K562 (cell line): ENCODE measurements around the gene CALML4. TPM values are rescaled to one million over a fixed set of nuclear protein-coding genes. Genes with fewer than 3 reads are reported as not detected.
"Not testable (repeated sequence)": the region's sequence is repeated elsewhere in the genome, so short reads cannot be mapped to it uniquely, and the experiment has no call there.

Experiments
- ATAC-seq: fragments of 200-7000 bp; cut with Tn5 transposase; 3 replicates; pipeline ENCODE4 v1.9.1; 2020; ENCODE audit warnings: moderate library complexity
- BruUV-seq: library from RNA; stranded (reverse); fragments of 400-500 nt; replicated peaks from 2 replicates; lab custom pipeline; 2021; lab: Mats Ljungman, UMichigan
- CTCF ChIA-PET: fragments of 300-600 bp; formaldehyde crosslinking; extraction: SDS; loops from one replicate; lab custom pipeline; 2021; ENCODE audit warnings: low intra/inter-chr PET ratio; lab: Yijun Ruan, JAX
- POLR2A ChIA-PET: fragments of 300-600, 350-650 bp; sonication (Branson Sonifier 250); formaldehyde crosslinking; extraction: SDS; loops from one replicate; lab custom pipeline; 2021; ENCODE audit warnings: antibody characterized with exemption, inconsistent platforms; lab: Yijun Ruan, JAX
- DNase-seq, 4 experiments: peaks; one replicate each; pipeline versions ENCODE4 v3.0.0 to v3.0.0-alpha.2; 2011 to 2018; ENCODE audit warnings: low spot score in 3 of 4, mixed read lengths in 3 of 4; ENCODE audit errors: extremely low read depth in 1 of 4
- FAIRE-seq: peaks from 2 replicates; lab custom pipeline; 2011; peaks lifted over from hg19 to GRCh38; lab: Jason Lieb, UNC
- H2AFZ ChIP-seq: 2 replicates; pipeline ENCODE4 v1.6.0; 2011; ENCODE audit warnings: low read depth, low read length, control low read depth, inconsistent platforms
- H3K27ac ChIP-seq: fragments of 200-600 bp; 3 replicates; pipeline ENCODE4 v1.8.0; 2011; ENCODE audit warnings: low read depth, mild to moderate bottlenecking, control low read depth, inconsistent platforms, low read length, moderate library complexity, mixed read lengths; ENCODE audit errors: extremely low read depth
- H3K27me3 ChIP-seq, 2 experiments: fragments of 300-600 bp in 1 of 2; 2 replicates in 1 of 2; 3 replicates in 1 of 2; pipeline versions ENCODE4 v1.6.0 to v1.8.0; 2011; ENCODE audit warnings: inconsistent platforms in 2 of 2, low read length in 2 of 2, mild to moderate bottlenecking in 1 of 2, mixed read lengths in 1 of 2, moderate library complexity in 1 of 2; ENCODE audit not compliant: control insufficient read depth in 2 of 2, insufficient read depth in 2 of 2
- H3K36me3 ChIP-seq: fragments of 300-600 bp; 3 replicates; pipeline ENCODE4 v1.8.0; 2011; ENCODE audit warnings: mild to moderate bottlenecking, low read length, inconsistent platforms; ENCODE audit not compliant: control insufficient read depth, insufficient read depth
- H3K4me1 ChIP-seq, 2 experiments: fragments of 200-600 bp in 1 of 2; replicated peaks in 1 of 2; 2 replicates in 1 of 2; 3 replicates in 1 of 2; pipeline versions ENCODE4 v1.5.1 to v1.8.0; 2011; ENCODE audit warnings: inconsistent platforms in 2 of 2, low read length in 2 of 2, mild to moderate bottlenecking in 1 of 2, mixed read lengths in 1 of 2, moderate library complexity in 1 of 2; ENCODE audit not compliant: control insufficient read depth in 2 of 2, insufficient read depth in 2 of 2
- H3K4me2 ChIP-seq: 2 replicates; pipeline ENCODE4 v1.6.1; 2011; ENCODE audit warnings: low read length, control low read depth, inconsistent platforms, mixed read lengths; ENCODE audit not compliant: insufficient read depth
- H3K4me3 ChIP-seq: fragments of 200-600 bp; sonication (generic), shearing (Covaris generic); 2 replicates; pipeline ENCODE4 v1.5.1; 2016; ENCODE audit warnings: control low read depth, inconsistent platforms
- H3K79me2 ChIP-seq: fragments of 200-600 bp; 3 replicates; pipeline ENCODE4 v1.8.0; 2011; ENCODE audit warnings: low read length, inconsistent platforms; ENCODE audit not compliant: control insufficient read depth, insufficient read depth
- H3K9ac ChIP-seq, 2 experiments: 2 replicates each; pipeline versions ENCODE4 v1.6.0 to v1.6.1; 2011; ENCODE audit warnings: low read depth in 2 of 2, low read length in 2 of 2, control low read depth in 1 of 2, inconsistent platforms in 1 of 2, mild to moderate bottlenecking in 1 of 2, mixed read lengths in 1 of 2; ENCODE audit not compliant: insufficient read depth in 1 of 2
- H3K9me1 ChIP-seq: one replicate; pipeline ENCODE4 v1.6.0; 2011; ENCODE audit warnings: inconsistent platforms, mild to moderate bottlenecking, low read length, moderate library complexity; ENCODE audit not compliant: control insufficient read depth, insufficient read depth
- H3K9me3 ChIP-seq: replicated peaks from 2 replicates; pipeline ENCODE4 v1.5.1; 2011; ENCODE audit warnings: low read depth, low read length, inconsistent platforms; ENCODE audit not compliant: control insufficient read depth, insufficient read depth
- H4K20me1 ChIP-seq: replicated peaks from 2 replicates; pipeline ENCODE4 v1.6.1; 2011; ENCODE audit warnings: low read length, inconsistent platforms, mixed read lengths; ENCODE audit not compliant: control insufficient read depth, insufficient read depth
- CCNT2 ChIP-seq: IDR thresholded peaks from 2 replicates; pipeline ENCODE4 v1.6.1; 2011; ENCODE audit warnings: borderline replicate concordance, low read depth, mild to moderate bottlenecking, moderate library complexity, mixed read lengths, low read length; ENCODE audit not compliant: insufficient read length; ENCODE audit errors: extremely low read depth
- HDAC1 ChIP-seq, 2 experiments: fragments of 450-650 bp; IDR thresholded peaks; 2 replicates each; pipeline ENCODE4 v1.6.1; 2016 to 2017; ENCODE audit warnings: inconsistent platforms in 1 of 2, mild to moderate bottlenecking in 1 of 2, moderate library complexity in 1 of 2
- KAT2B ChIP-seq: IDR thresholded peaks from one replicate; pipeline ENCODE4 v1.6.1; 2012; ENCODE audit warnings: low read depth, mild to moderate bottlenecking, control low read depth, inconsistent platforms, low read length, moderate library complexity
- KDM4B ChIP-seq, 2 experiments: fragments of 450-650 bp in 1 of 2; sonication (generic) in 1 of 2; IDR thresholded peaks; 2 replicates each; pipeline ENCODE4 v1.6.1; 2016 to 2017; ENCODE audit warnings: borderline replicate concordance in 2 of 2, antibody characterized with exemption in 1 of 2, low read depth in 1 of 2, mild to moderate bottlenecking in 1 of 2
- MNT ChIP-seq, 2 experiments: fragments of 450-650 bp; conservative IDR thresholded peaks; 2 replicates each; pipeline ENCODE4 v1.6.1; 2017; ENCODE audit warnings: mild to moderate bottlenecking in 2 of 2, moderate library complexity in 2 of 2
- NCOA1 ChIP-seq: fragments of 450-650 bp; IDR thresholded peaks from 2 replicates; pipeline ENCODE4 v1.6.1; 2016; ENCODE audit warnings: low read depth
- RAD51 ChIP-seq: fragments of 450-650 bp; IDR thresholded peaks from 2 replicates; pipeline ENCODE4 v1.7.1; 2016; ENCODE audit warnings: low read depth, mild to moderate bottlenecking, borderline replicate concordance
- RBFOX2 ChIP-seq: fragments of 200-400 bp; formaldehyde crosslinking; IDR thresholded peaks from 2 replicates; pipeline ENCODE4 v1.6.1; 2017; ENCODE audit warnings: low read depth, mild to moderate bottlenecking, low read length, moderate library complexity
- SIX5 ChIP-seq, 2 experiments: IDR thresholded peaks; 2 replicates each; pipeline ENCODE4 v1.6.1; 2011; ENCODE audit warnings: low read length in 2 of 2, borderline replicate concordance in 1 of 2, low read depth in 1 of 2, mild to moderate bottlenecking in 1 of 2, moderate library complexity in 1 of 2; ENCODE audit not compliant: insufficient read depth in 1 of 2
- SMARCC2 ChIP-seq: fragments of 450-650 bp; IDR thresholded peaks from 2 replicates; pipeline ENCODE4 v1.6.1; 2017; ENCODE audit warnings: antibody characterized with exemption, moderate library complexity, mild to moderate bottlenecking, low read depth
- TAF1 ChIP-seq: IDR thresholded peaks from 2 replicates; pipeline ENCODE4 v1.6.1; 2011; ENCODE audit warnings: mild to moderate bottlenecking, low read length, moderate library complexity; ENCODE audit not compliant: insufficient read depth, control insufficient read depth, severe bottlenecking; ENCODE audit errors: extremely low read depth
- ZBED1 ChIP-seq: IDR thresholded peaks from 2 replicates; pipeline ENCODE4 v1.6.1; 2014
- ZNF224 ChIP-seq: sonication (generic); formaldehyde crosslinking; IDR thresholded peaks from 2 replicates; pipeline ENCODE4 v1.8.0; 2022; ENCODE audit warnings: mild to moderate bottlenecking, missing genetic modification reagents
- WGBS: fragments of 100-300 bp; shearing (Covaris generic); methylation state at CpG from one replicate; pipeline ENCODE4 v1.1.6; 2016; ENCODE audit warnings: low coverage, mixed read lengths; ENCODE audit not compliant: insufficient coverage; ENCODE audit errors: missing lambda C conversion rate; 5-methylcytosine and 5-hydroxymethylcytosine counted together
- in situ Hi-C: fragments of 300-500 bp; cut with MboI; formaldehyde crosslinking; loops from 4 replicates; pipeline ENCODE4 v1.15.0; 2018; ENCODE audit warnings: inconsistent platforms, mixed read lengths
- intact Hi-C: fragments of 100-400 bp; cut with micrococcal nuclease; formaldehyde crosslinking; loops from 2 replicates; pipeline ENCODE4 v1.14.2; 2022
- polyA plus RNA-seq, 8 experiments: library from polyadenylated mRNA; depleted of rRNA in 4 of 8; stranded (reverse) in 5 of 8; unstranded in 3 of 8; fragments of >200 nt; fragmentation: Nextera tagmentation in 2 of 8; fragmentation: Illumina TruSeq in 1 of 8; extraction: Ambion mirVana in 2 of 8; extraction: Trizol in 1 of 8; gene quantifications; 2 replicates each; pipeline versions ENCODE4 v1.2.1 to v1.2.3, GENCODE V29; 2011 to 2014; ENCODE audit warnings: inconsistent platforms in 1 of 8, missing spikeins in 1 of 8
- total RNA-seq, 7 experiments: library from RNA; depleted of rRNA in 6 of 7; stranded (reverse); fragments of >200 nt in 6 of 7; fragmentation: Illumina TruSeq in 2 of 7; extraction: Trizol in 2 of 7; gene quantifications; 2 replicates each; pipeline versions ENCODE4 v1.2.1 to v1.2.3, GENCODE V29; 2011 to 2021; ENCODE audit warnings: low replicate concordance in 1 of 7

Gene CALML4
- total and polyA plus RNA-seq, 9 of the 15 experiments (the other 6 are each of a cell fraction or from before 2014, with no cell fraction given) = 2.8 to 30.6 (median 15.5) TPM

- H3K36me3 ChIP-seq = peaks cover 88% of the 10 kb centered on the region
- FAIRE-seq (no peak), ATAC-seq (no peak), DNase-seq (no peak)
- BruUV-seq = no TSS peak
- peaks cover 0 to 21% of the 10 kb centered on the region in 2 experiments; a peak in 3 of 5 replicates for H3K4me1 ChIP-seq
- in situ Hi-C loops (no loop called here), intact Hi-C loops (loop anchor here (5.0 kb wide), 1 partner anchor 352 kb away; no protein-coding TSS in a partner anchor)
- no peaks in the 10 kb centered on the region for H3K9me3 ChIP-seq
- peaks cover 8% of the 10 kb centered on the region for H3K9me1 ChIP-seq
- H3K4me3 ChIP-seq = no peak overlapping the region
- peaks cover 56% of the 10 kb centered on the region for H3K79me2 ChIP-seq
- CTCF ChIA-PET = no interaction called here
- no peak for TF ChIP-seq SIX5 (IDR thresholded peaks at IDR 0.05; ENCODE audit: borderline replicate concordance in 1 of 2, insufficient read depth in 1 of 2, low read depth in 1 of 2, low read length in 2 of 2)
- TF ChIP-seq KDM4B (IDR thresholded peaks at IDR 0.05; ENCODE audit: borderline replicate concordance in 2 of 2, low read depth in 1 of 2) = no peak
- TF ChIP-seq MNT (conservative IDR thresholded peaks at IDR 0.05) = no peak
- TF ChIP-seq TAF1 = no peak
- TF ChIP-seq CCNT2 = no peak
- no peak for TF ChIP-seq HDAC1 (IDR thresholded peaks at IDR 0.05)
- no peak for TF ChIP-seq SMARCC2
- no peak for TF ChIP-seq ZNF224 (CRISPR knock-in tag)
- TF ChIP-seq RAD51 = no peak
- TF ChIP-seq NCOA1 = no peak
- no peak for TF ChIP-seq ZBED1
- TF ChIP-seq KAT2B = no peak
- TF ChIP-seq RBFOX2 = no peak
- H3K27me3 ChIP-seq = no peaks in the 10 kb centered on the region
- POLR2A ChIA-PET = interaction anchor here (0.6 kb wide), 1 partner anchor 313 kb away, joined by 4 read pairs; no protein-coding TSS in a partner anchor
- no peak overlapping the region for H3K27ac ChIP-seq
- no peak overlapping the region for H3K4me2 ChIP-seq
- no peak overlapping the region for H2AFZ ChIP-seq
- peaks cover 19% of the 10 kb centered on the region for H4K20me1 ChIP-seq
- no peak overlapping the region for H3K9ac ChIP-seq
- WGBS = 95% methylated on average over 11 of the region's 17 CpGs
Observed at GRCh38 chr15:68213991-68214837, 9.1 kb upstream of the CALML4 start.

- POLR2A ChIA-PET = interaction anchor here (0.6 kb wide), 1 partner anchor 372 kb away, joined by 4 read pairs; no protein-coding TSS in a partner anchor
- H2AFZ ChIP-seq, H3K9me1 ChIP-seq, H3K9me3 ChIP-seq, H3K27ac ChIP-seq, H3K27me3 ChIP-seq, BruUV-seq, H3K4me3 ChIP-seq, CTCF ChIA-PET, H3K4me2 ChIP-seq, ATAC-seq, H3K9ac ChIP-seq, FAIRE-seq, DNase-seq, in situ Hi-C loops: not testable (repeated sequence)
- intact Hi-C loops = loop anchor here (5.0 kb wide), 1 partner anchor 351 kb away; no protein-coding TSS in a partner anchor
- Histone ChIP-seq H3K79me2 (peaks cover 49% of the 10 kb centered on the region), H4K20me1 (peaks cover 17% of the 10 kb centered on the region), H3K4me1 (peaks cover 0 to 21% of the 10 kb centered on the region in 2 experiments; a peak in 2 of 5 replicates), H3K36me3 (peaks cover 87% of the 10 kb centered on the region; the same call in 2 of the 3 replicates)
- 87% methylated on average over 6 of the region's 6 CpGs for WGBS
Observed at GRCh38 chr15:68213491-68213845, 8.3 kb upstream of the CALML4 start.
